Endometrium (tissue), 2 donors: Measurements from ENCODE around the gene ZNF862.

Source experiments
- FAIRE-seq: peaks from 2 replicates; lab custom pipeline; 2012; peaks lifted over from hg19 to GRCh38; lab: Jason Lieb, UNC
- donor health status: control.
- donor health status: control.

ZNF862 gene

DNA sequence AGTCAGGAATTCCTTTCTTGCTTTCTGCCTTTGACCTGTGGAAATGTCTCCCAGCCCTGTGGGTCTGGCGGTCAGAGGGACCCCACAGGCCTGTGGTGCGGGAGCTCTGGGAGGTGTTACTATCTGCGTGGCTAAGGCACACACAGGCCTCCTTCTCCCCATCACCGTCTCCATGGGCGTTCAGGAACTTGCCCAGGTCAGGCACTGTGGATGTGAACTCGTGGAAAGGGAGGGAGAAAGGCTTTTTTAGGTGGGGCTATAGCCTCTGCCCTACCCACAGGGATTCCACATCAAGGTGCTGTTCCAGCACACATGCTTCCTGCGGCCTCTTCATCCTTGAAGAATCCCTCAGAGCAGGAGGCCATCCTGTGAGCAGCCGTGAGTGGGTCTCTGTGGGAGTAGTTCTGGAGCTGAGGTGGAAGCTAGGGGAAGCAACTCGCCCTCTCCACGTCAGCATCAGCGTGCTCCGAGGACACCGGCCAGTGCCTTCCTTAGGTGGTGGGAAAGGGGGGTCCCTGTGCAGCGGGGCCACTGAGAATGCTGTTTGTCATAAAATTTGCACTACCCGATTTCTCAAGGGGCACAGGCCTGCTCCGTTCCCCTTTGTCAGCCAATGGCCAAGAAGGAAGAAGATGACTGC, 28.1 kb downstream of the ZNF862 start:
- no peak for FAIRE-seq

- no peak for FAIRE-seq
Observed at GRCh38 chr7:149866779-149867447, 28.7 kb downstream of the ZNF862 start.

- no peak for FAIRE-seq
Observed at GRCh38 chr7:149867762-149868622, 29.8 kb downstream of the ZNF862 start.

- no peak for FAIRE-seq
Observed at GRCh38 chr7:149868623-149869290, 30.6 kb downstream of the ZNF862 start.

DNA sequence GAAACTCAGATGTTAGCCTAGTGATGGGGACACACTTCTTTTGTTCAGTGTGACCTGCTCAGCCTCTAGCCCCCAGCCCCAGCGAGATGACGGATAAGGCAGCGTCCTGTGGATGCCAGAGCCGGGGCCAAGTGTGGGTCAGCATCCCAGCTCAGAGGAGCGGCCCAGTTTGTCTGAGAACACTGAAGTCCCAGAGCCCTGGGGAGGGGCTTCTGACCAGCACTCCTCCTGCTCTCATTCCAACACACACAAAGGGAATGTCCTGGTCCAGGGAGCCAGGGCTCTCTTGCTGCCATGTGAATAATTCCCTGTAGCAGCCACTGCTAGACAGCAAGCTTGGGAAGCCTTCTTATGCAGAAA, 31.1 kb downstream of the ZNF862 start:
- FAIRE-seq = no peak

DNA sequence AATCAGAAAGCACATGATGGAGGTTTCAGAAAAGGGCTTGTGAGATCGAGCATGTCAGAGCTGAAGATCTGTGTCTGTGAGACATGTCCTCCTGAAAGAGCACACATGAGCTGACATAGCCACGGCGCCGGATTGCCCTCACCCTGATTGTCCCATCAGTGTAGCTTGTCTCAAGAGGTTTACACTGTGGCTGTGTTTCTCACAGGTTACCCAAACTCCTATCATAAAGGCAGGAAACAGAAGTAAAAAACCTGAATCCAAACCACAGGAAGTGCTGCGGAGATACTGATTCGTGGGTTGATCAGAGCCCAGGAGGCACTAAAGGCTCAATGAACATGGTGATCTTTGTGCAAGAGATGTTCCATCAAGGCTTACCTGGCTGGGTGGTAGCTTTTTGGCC, 31.7 kb downstream of the ZNF862 start:
- no peak for FAIRE-seq

DNA sequence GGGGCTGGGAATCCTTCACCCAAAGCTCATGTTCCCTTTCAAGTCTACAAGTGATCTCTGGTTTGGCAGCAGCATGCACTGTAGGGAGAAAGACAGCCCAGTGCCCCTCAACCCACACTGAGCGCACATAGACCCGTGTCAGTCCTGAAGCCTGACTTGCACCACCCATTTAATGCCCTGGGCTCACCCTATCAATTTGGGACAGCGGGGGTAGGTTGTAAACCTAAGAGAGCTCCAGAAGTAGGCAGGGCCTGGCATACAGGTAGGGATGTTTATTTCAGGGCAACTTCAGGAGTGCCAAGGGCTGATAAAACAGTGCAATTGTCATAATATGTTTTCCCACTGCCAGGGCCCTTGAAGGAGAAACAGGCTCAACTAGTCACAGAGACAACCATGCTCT, 32.1 kb downstream of the ZNF862 start:
- no peak for FAIRE-seq

GRCh38 chr7:149870701-149871483, 32.7 kb downstream of the ZNF862 start:
- no peak for FAIRE-seq

- no peak for FAIRE-seq
Observed at GRCh38 chr7:149871576-149871975, 33.4 kb downstream of the ZNF862 start.

GRCh38 chr7:149872419-149873073, 34.4 kb downstream of the ZNF862 start:
- FAIRE-seq = no peak

DNA sequence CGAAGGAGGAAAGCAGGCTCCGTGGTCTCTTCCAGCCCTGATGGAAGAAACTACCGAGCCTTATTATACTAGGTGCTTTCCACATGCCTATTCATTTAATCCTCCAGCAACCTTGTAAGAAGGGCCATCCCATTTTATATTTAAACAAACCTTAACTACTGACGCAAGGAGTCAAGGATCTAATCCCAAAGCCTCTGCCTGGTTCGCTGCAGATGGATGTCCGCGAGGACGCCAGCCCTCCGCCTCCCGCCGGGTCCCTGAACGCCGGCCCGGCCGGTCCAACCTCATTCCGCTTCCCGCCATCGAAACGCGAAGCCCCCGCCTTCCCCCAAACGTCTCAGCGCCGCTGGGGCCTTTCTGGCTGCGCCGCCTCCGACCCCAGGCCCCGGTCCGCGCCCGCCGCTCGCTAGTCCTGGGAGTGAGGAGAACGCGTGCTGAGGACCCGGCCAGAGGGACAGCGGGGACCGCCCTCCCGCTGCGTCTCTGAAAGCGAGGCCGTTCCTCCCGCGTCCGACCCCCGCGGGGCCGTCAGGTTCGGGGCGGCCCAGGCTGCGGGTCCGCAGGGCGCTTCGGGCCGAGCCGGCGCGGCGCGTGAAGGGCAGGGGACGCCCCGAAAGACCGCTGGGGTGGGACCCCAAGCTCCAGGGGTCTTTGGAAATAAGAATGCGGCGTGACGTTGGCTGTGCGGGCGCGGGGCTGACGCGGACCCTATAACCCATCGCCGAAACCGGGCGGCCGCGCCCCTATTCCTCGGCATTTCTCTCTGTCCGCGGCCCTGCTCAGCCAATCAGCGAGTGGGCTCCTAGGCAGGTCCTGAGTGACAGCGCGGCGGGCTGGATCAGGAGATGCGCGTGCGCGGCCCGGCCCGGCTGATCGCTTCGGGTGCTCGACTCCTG, 35.1 kb downstream of the ZNF862 start, which contains the start of gene ATP6V0E2:
ATP6V0E2 (plus strand) TSS at position 896 of the 896 bp plus-strand sequence. CDS start 97 bp downstream, outside the sequence.
- FAIRE-seq = no peak

DNA sequence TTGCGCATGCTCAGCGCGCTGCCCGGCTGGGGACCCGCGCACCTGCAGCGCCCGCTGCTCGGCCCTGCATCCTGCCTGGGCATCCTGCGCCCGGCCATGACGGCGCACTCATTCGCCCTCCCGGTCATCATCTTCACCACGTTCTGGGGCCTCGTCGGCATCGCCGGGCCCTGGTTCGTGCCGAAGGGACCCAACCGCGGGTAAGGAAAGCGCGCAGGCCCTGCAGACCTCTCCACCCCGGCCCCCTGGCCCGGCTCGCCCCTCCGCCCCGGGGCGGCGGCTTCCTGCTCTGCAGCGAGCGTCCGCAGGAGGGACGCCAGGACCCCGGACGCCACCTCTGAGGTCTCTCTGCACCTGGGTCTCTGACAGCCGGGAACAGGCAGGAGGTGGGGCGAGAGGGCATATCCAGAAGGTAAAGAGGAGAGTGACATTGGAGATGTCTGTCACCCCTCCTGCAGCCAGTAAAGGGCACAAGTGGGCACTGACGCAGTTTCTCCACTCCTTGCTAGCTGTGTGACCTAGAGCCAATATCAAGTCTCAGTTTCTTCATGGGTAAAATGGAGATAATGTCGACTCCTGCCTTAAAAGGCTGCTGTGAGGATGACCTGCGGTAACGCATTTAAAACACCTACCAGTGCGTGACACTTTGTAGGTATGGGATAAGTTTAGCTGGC, 35.9 kb downstream of the ZNF862 start:
- no peak for FAIRE-seq

DNA sequence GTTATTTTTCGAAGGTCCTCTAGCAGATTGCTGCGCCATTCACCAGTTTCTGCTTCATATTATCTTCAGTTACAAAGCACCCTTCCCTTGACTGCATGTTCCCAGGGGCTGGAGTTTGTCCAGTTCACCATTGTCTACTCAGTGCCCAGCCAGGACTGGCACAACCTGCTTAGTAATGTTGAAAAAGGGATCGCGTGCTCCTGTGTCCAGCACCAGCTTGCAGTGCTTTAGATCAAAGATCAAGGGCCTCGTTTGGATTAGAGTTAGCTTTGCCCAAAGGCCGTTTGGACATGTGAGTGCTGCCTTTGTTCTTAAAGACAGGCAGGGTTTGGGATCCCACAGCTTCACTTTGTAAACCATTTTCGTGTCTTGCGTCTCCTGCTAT, 36.5 kb downstream of the ZNF862 start:
- no peak for FAIRE-seq

DNA sequence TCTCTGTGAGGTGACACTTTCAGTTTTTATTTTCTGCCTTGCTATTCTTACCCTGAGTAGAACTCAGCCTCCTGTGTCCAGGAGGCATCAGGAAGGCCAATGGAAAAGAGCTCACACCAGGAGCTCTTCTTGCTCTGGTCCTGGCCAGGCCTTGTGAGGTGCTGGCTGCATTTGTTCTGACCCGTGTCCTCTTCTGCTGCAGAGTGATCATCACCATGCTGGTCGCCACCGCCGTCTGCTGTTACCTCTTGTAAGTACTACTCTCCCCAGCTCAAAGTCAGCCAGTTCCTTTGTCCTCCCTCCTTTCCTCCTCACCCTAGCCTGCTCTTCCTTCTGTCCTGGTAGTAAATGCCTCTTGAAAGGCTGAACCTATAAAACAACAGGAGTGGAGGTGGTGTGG, 37.2 kb downstream of the ZNF862 start:
- FAIRE-seq = no peak

DNA sequence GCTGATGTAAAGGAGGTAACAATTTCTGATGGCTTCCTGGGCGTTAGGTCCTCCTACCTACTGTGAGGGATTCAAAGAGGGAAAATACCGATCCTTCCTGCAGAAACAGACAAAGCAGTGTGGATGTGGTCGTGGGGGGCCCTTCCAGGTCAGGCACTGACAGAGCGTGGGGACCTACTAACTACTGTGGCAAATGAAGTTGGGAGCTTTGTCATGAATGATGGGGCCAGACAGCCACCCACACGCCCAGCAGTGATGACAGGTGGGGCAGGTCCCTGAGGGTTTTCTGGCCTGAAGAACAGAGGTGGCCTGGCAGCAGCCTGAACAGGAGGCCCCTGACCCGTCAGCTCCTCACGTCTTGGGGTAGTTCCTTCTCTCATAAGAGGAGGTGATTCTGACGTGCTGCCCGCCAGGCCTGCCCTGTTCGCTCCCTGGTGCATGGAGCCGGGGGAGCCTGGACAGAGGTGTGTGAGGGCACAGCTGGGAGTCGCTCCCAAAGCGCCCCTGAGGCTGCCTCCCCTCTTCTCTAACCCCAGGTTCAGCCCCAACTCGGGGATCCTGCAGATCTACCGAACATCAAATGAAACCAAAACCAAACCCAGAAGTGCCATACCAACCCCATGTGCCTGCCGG, 39.8 kb downstream of the ZNF862 start:
- no peak for FAIRE-seq

- no peak for FAIRE-seq
Observed at GRCh38 chr7:149878523-149878921, 40.3 kb downstream of the ZNF862 start.

- no peak for FAIRE-seq
Observed at GRCh38 chr7:149879271-149879743, 41.1 kb downstream of the ZNF862 start.

DNA sequence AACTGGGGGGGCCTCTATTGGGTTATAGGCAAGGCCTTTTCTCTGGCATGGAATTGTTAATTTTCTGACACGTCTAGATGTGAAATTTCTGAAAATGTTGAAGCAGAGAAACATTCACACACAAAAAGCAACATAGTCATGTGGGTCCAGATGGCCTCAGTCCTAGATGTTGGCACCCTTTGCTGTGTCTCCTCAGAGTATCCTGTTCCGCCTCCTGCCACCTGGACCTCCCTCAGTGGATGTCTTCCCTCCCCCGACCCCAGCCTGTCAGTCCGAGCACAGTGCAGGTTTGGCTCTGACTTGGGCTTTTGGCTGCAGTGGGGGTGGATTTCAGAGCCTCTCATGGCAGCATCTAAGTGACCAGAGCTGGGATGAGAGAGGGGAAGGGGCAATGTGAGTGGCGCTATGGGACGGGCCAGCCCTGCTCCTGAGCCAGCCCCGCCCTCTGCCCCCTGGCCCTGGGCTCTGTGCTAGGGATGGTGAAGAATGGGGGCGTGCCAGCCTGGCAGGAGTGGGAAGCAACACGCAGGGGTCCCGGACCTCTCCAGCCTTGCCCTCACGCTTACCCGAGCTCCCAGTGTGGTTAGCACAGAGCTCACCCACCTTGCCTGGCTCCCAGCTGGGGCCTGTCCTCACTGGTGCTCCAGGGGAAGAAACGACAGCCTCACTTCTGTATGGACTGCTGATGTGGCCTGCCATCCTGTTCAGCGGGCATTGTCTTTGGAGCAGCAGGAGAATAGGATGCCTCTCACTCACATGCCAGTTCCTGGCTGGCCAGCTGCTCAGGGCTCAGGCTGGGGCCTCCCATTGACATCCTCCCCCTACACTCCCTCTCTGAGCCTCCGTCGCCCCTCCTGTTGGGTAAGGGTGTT, 41.8 kb downstream of the ZNF862 start:
- FAIRE-seq = no peak
